ENCODE data around the gene TIGD3.

The TIGD3 gene

DNA sequence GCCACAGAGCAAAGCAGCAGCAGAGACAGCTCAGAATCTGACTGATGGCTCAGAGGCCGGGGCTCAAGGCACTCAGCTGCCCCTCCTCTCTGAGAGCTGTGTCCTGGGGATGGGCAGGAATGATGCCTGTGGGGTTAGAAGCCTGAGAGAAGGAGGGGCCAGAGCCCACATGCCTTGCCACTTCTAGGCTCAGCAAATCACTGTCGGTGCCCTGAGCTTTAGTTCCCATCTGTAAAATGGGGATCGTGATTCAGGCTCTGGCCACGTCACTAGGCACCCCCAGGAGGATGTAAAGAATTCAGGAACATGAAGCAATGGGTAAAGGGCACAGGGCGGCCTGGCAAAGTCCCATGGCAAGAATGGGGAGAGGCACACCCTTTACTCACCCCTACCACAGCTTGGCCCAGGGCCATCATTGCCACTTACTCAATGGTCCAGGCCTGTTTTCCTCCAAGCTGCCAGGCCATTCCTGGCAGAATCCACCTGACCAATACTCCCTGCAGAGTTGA is 43.3 kb upstream of the TIGD3 start:
- DNase-seq, result no peak
- peaks cover 6% of the 10 kb centered on the region for H3K79me1 ChIP-seq (ENCODE audit: low read length)
- peaks cover 6% of the 10 kb centered on the region in 2 experiments for H3K4me1 ChIP-seq (ENCODE audit: control insufficient read depth in 1 of 2, insufficient read depth in 2 of 2, low read length in 2 of 2)
- H3K9me3 ChIP-seq (ENCODE audit: insufficient read depth, low read depth, low read length), result peaks cover 2% of the 10 kb centered on the region
- no peak overlapping the region for H3K4ac ChIP-seq (ENCODE audit: low read depth, low read length)
- no peak overlapping the region for H4K91ac ChIP-seq (ENCODE audit: low read depth, low read length)
- H2BK12ac ChIP-seq (ENCODE audit: low read length), result no peak overlapping the region
- H3K79me2 ChIP-seq (ENCODE audit: control insufficient read depth, insufficient read depth, low read length, poor library complexity), result no peaks in the 10 kb centered on the region
- no peak overlapping the region for H3K4me3 ChIP-seq (ENCODE audit: low read depth, low read length)
- no peaks in the 10 kb centered on the region for H3K36me3 ChIP-seq (ENCODE audit: control insufficient read depth in 1 of 2, insufficient read depth in 2 of 2, low read length in 2 of 2)
- no peak overlapping the region for H3K27ac ChIP-seq (ENCODE audit: low read depth, low read length)
- H3K23ac ChIP-seq (ENCODE audit: low read length), result no peak overlapping the region
- no peak overlapping the region for H2BK5ac ChIP-seq (ENCODE audit: low read depth, low read length, poor library complexity)
- no peak overlapping the region for H3K4me2 ChIP-seq (ENCODE audit: low read length)
- no peak overlapping the region for H2AFZ ChIP-seq (ENCODE audit: insufficient read depth, low read length, poor library complexity)
- no peak overlapping the region for H4K12ac ChIP-seq (ENCODE audit: low read depth, low read length)
- H2AK5ac ChIP-seq (ENCODE audit: low read length), result no peak overlapping the region
- no peaks in the 10 kb centered on the region for H3K27me3 ChIP-seq (ENCODE audit: insufficient read depth, low read length)
- H2BK120ac ChIP-seq (ENCODE audit: insufficient read depth, low read length, poor library complexity), result no peak overlapping the region
- no peak overlapping the region for H4K8ac ChIP-seq (ENCODE audit: low read depth, low read length)
- H3K18ac ChIP-seq (ENCODE audit: low read length), result no peak overlapping the region
- no peak overlapping the region for H3K14ac ChIP-seq (ENCODE audit: low read length)
- no CpG with 5 or more reads among the region's 5 CpGs for WGBS (ENCODE audit: extremely low coverage, insufficient coverage, insufficient read length)
- no peak overlapping the region for H3K9ac ChIP-seq (ENCODE audit: low read length)

GRCh38 chr11:65314501-65315203 is 39.9 kb upstream of the TIGD3 start, which contains the start of gene CDC42EP2:
TSS of gene CDC42EP2 (plus strand) at chr11:65314866. CDS start at chr11:65320899, 6,033 bp downstream.
- DNase-seq, result peak; percentile 83 to 91
- Histone ChIP-seq H2BK12ac (ENCODE audit: low read length) (no peak within 1 kb of the TSS), H3K9me3 (ENCODE audit: insufficient read depth, low read depth, low read length) (peaks cover 2% of the 10 kb centered on the region), H3K14ac (ENCODE audit: low read length) (peak within 1 kb of the TSS; percentile 45), H3K27ac (ENCODE audit: low read depth, low read length) (peak within 1 kb of the TSS; percentile 27), H2BK5ac (ENCODE audit: low read depth, low read length, poor library complexity) (no peak within 1 kb of the TSS), H3K18ac (ENCODE audit: low read length) (peak within 1 kb of the TSS; percentile 49), H3K4ac (ENCODE audit: low read depth, low read length) (no peak within 1 kb of the TSS), H2BK120ac (ENCODE audit: insufficient read depth, low read length, poor library complexity) (peak within 1 kb of the TSS; percentile 18), H4K8ac (ENCODE audit: low read depth, low read length) (peak within 1 kb of the TSS; percentile 32), H3K79me1 (ENCODE audit: low read length) (peaks cover 6% of the 10 kb centered on the region), H4K91ac (ENCODE audit: low read depth, low read length) (peak within 1 kb of the TSS; percentile 43), H3K9ac (ENCODE audit: low read length) (peak within 1 kb of the TSS; percentile 75), H3K79me2 (ENCODE audit: control insufficient read depth, insufficient read depth, low read length, poor library complexity) (no peaks in the 10 kb centered on the region), H3K4me2 (ENCODE audit: low read length) (peak within 1 kb of the TSS; percentile 94), H3K23ac (ENCODE audit: low read length) (no peak within 1 kb of the TSS), H4K12ac (ENCODE audit: low read depth, low read length) (peak within 1 kb of the TSS; percentile 56), H3K36me3 (ENCODE audit: control insufficient read depth in 1 of 2, insufficient read depth in 2 of 2, low read length in 2 of 2) (no peaks in the 10 kb centered on the region), H2AFZ (ENCODE audit: insufficient read depth, low read length, poor library complexity) (peak within 1 kb of the TSS; percentile 48), H3K4me1 (ENCODE audit: control insufficient read depth in 1 of 2, insufficient read depth in 2 of 2, low read length in 2 of 2) (peaks cover 12 to 14% of the 10 kb centered on the region in 2 experiments), H3K27me3 (ENCODE audit: insufficient read depth, low read length) (no peaks in the 10 kb centered on the region), H3K4me3 (ENCODE audit: low read depth, low read length) (peak within 1 kb of the TSS; percentile 84), H2AK5ac (ENCODE audit: low read length) (no peak within 1 kb of the TSS)
- no CpG with 5 or more reads among the region's 74 CpGs for WGBS (ENCODE audit: extremely low coverage, insufficient coverage, insufficient read length)

GRCh38 chr11:65315204-65315865 is 39.2 kb upstream of the TIGD3 start:
- H3K18ac ChIP-seq (ENCODE audit: low read length), result no peak overlapping the region
- H3K27ac ChIP-seq (ENCODE audit: low read depth, low read length), result peak overlapping the region; percentile 13
- H3K4me2 ChIP-seq (ENCODE audit: low read length), result peak overlapping the region; percentile 94
- H4K8ac ChIP-seq (ENCODE audit: low read depth, low read length), result peak overlapping the region; percentile 32
- H3K36me3 ChIP-seq (ENCODE audit: control insufficient read depth in 1 of 2, insufficient read depth in 2 of 2, low read length in 2 of 2), result peaks cover under 1% of the 10 kb centered on the region in 2 experiments
- H3K9me3 ChIP-seq (ENCODE audit: insufficient read depth, low read depth, low read length), result no peaks in the 10 kb centered on the region
- H2AK5ac ChIP-seq (ENCODE audit: low read length), result no peak overlapping the region
- H3K27me3 ChIP-seq (ENCODE audit: insufficient read depth, low read length), result no peaks in the 10 kb centered on the region
- no peaks in the 10 kb centered on the region for H3K79me2 ChIP-seq (ENCODE audit: control insufficient read depth, insufficient read depth, low read length, poor library complexity)
- peak; percentile 59 to 78 for DNase-seq
- peak overlapping the region; percentile 43 for H4K91ac ChIP-seq (ENCODE audit: low read depth, low read length)
- WGBS (ENCODE audit: extremely low coverage, insufficient coverage, insufficient read length), result no CpG with 5 or more reads among the region's 59 CpGs
- no peak overlapping the region for H3K14ac ChIP-seq (ENCODE audit: low read length)
- H3K4me1 ChIP-seq (ENCODE audit: control insufficient read depth in 1 of 2, insufficient read depth in 2 of 2, low read length in 2 of 2), result peaks cover 12 to 14% of the 10 kb centered on the region in 2 experiments
- H3K9ac ChIP-seq (ENCODE audit: low read length), result peak overlapping the region; percentile 75
- peaks cover 6% of the 10 kb centered on the region for H3K79me1 ChIP-seq (ENCODE audit: low read length)
- no peak overlapping the region for H2BK12ac ChIP-seq (ENCODE audit: low read length)
- peak overlapping the region; percentile 84 for H3K4me3 ChIP-seq (ENCODE audit: low read depth, low read length)
- H2BK120ac ChIP-seq (ENCODE audit: insufficient read depth, low read length, poor library complexity), result no peak overlapping the region
- no peak overlapping the region for H3K4ac ChIP-seq (ENCODE audit: low read depth, low read length)
- peak overlapping the region; percentile 48 for H2AFZ ChIP-seq (ENCODE audit: insufficient read depth, low read length, poor library complexity)
- no peak overlapping the region for H2BK5ac ChIP-seq (ENCODE audit: low read depth, low read length, poor library complexity)
- H4K12ac ChIP-seq (ENCODE audit: low read depth, low read length), result peak overlapping the region; percentile 56
- no peak overlapping the region for H3K23ac ChIP-seq (ENCODE audit: low read length)

- Histone ChIP-seq H4K91ac (ENCODE audit: low read depth, low read length) (no peak overlapping the region), H3K14ac (ENCODE audit: low read length) (no peak overlapping the region), H2BK120ac (ENCODE audit: insufficient read depth, low read length, poor library complexity) (no peak overlapping the region), H3K18ac (ENCODE audit: low read length) (no peak overlapping the region), H2BK12ac (ENCODE audit: low read length) (no peak overlapping the region), H3K9ac (ENCODE audit: low read length) (no peak overlapping the region), H3K23ac (ENCODE audit: low read length) (no peak overlapping the region), H2AFZ (ENCODE audit: insufficient read depth, low read length, poor library complexity) (no peak overlapping the region), H2BK5ac (ENCODE audit: low read depth, low read length, poor library complexity) (no peak overlapping the region), H3K9me3 (ENCODE audit: insufficient read depth, low read depth, low read length) (no peaks in the 10 kb centered on the region), H4K12ac (ENCODE audit: low read depth, low read length) (no peak overlapping the region), H3K36me3 (ENCODE audit: control insufficient read depth in 1 of 2, insufficient read depth in 2 of 2, low read length in 2 of 2) (peaks cover 5% of the 10 kb centered on the region in 2 experiments), H3K4me3 (ENCODE audit: low read depth, low read length) (peak overlapping the region; percentile 84), H3K4me1 (ENCODE audit: control insufficient read depth in 1 of 2, insufficient read depth in 2 of 2, low read length in 2 of 2) (peaks cover 12 to 14% of the 10 kb centered on the region in 2 experiments), H3K4me2 (ENCODE audit: low read length) (peak overlapping the region; percentile 94), H2AK5ac (ENCODE audit: low read length) (no peak overlapping the region), H4K8ac (ENCODE audit: low read depth, low read length) (no peak overlapping the region), H3K27ac (ENCODE audit: low read depth, low read length) (no peak overlapping the region), H3K4ac (ENCODE audit: low read depth, low read length) (no peak overlapping the region), H3K79me1 (ENCODE audit: low read length) (peaks cover 6% of the 10 kb centered on the region), H3K79me2 (ENCODE audit: control insufficient read depth, insufficient read depth, low read length, poor library complexity) (no peaks in the 10 kb centered on the region), H3K27me3 (ENCODE audit: insufficient read depth, low read length) (no peaks in the 10 kb centered on the region)
- DNase-seq, result no peak
- no CpG with 5 or more reads among the region's 8 CpGs for WGBS (ENCODE audit: extremely low coverage, insufficient coverage, insufficient read length)
Observed at GRCh38 chr11:65315866-65316226, 38.7 kb upstream of the TIGD3 start.

All from trophoblast cell (in vitro differentiated cells and primary cell).